Right lobe of liver (tissue), 6 donors: ENCODE data around the gene THEMIS. TPM values are rescaled to one million over a fixed set of nuclear protein-coding genes. Genes with fewer than 3 reads are reported as not detected.
A peak's percentile ranks its signal among the peaks of the same experiment; 100 is the strongest.
"Not testable (repeated sequence)": the region's sequence is repeated elsewhere in the genome, so short reads cannot be mapped to it uniquely, and the experiment has no call there.

Experiments
- ATAC-seq, 4 donors: fragments of 200-7000 bp; cut with Tn5 transposase; one replicate each; pipeline ENCODE4 v1.9.1; 2020; ENCODE audit warnings: mild to moderate bottlenecking in 4 of 4, moderate library complexity in 4 of 4
- DNase-seq, 3 donors: peaks; one replicate each; pipeline ENCODE4 v3.0.0-alpha.2; 2020
- H3K27ac ChIP-seq, 3 donors: fragments of 200-600 bp; one replicate each; pipeline ENCODE4 v1.8.0; 2022
- H3K27me3 ChIP-seq, 2 donors: fragments of 200-600 bp; one replicate each; pipeline ENCODE4 v1.8.0; 2022
- H3K36me3 ChIP-seq, 4 donors: fragments of 200-600 bp; sonication (generic) in 1 of 4; one replicate each; pipeline versions ENCODE4 v1.5.1 to v1.8.0; 2017 to 2022; ENCODE audit warnings: control low read depth in 1 of 4
- H3K4me1 ChIP-seq, 4 donors: fragments of 200-600 bp; sonication (generic) in 1 of 4; one replicate each; pipeline versions ENCODE4 v1.5.1 to v1.8.0; 2017 to 2022; ENCODE audit warnings: control low read depth in 1 of 4
- H3K4me3 ChIP-seq, 3 donors: fragments of 200-600 bp; one replicate each; pipeline ENCODE4 v1.8.0; 2022
- H3K9me3 ChIP-seq, 4 donors: fragments of 200-600 bp; sonication (generic) in 1 of 4; one replicate each; pipeline versions ENCODE4 v1.5.1 to v1.8.0; 2017 to 2022; ENCODE audit warnings: control low read depth in 1 of 4
- POLR2A ChIP-seq: fragments of 450-650 bp; IDR thresholded peaks from one replicate; pipeline ENCODE4 v1.6.1; 2017; ENCODE audit warnings: antibody characterized with exemption, mild to moderate bottlenecking
- WGBS: methylation state at CpG from one replicate; pipeline ENCODE4 v1.1.6; 2018; ENCODE audit warnings: low coverage, low lambda C conversion rate; ENCODE audit not compliant: insufficient coverage; ENCODE audit errors: missing lambda C conversion rate; 5-methylcytosine and 5-hydroxymethylcytosine counted together
- intact Hi-C, 2 donors: fragments of 100-400 bp; cut with DNase I; formaldehyde crosslinking; loops; one replicate each; pipeline versions ENCODE4 v1.11.2 to v1.14.1; 2022
- total RNA-seq, 6 experiments: library from RNA; depleted of rRNA in 2 of 6; stranded (reverse); fragments of >200 nt in 2 of 6; fragmentation: NEBNext Ultra II Directional in 3 of 6; extraction: Animal tissue kit (Norgen Biotek cat#: 25700) in 3 of 6; gene quantifications; one replicate each; pipeline versions ENCODE4 v1.1.0 to v1.2.4, GENCODE V29; 2016 to 2023
- TF ChIP-seq, protein P1 (sequence below), 4 donors: fragments of 200-600 bp in 3 of 4; fragments of 450-650 bp in 1 of 4; IDR thresholded peaks; one replicate each; pipeline versions ENCODE4 v1.5.1 to v1.8.0; 2016 to 2022; ENCODE audit warnings: antibody characterized with exemption in 4 of 4, mild to moderate bottlenecking in 2 of 4
- donor health status: DM: no; HTN: yes; CAD: no.
- donor health status: DM: no; HTN: no; CAD: no.
- donor health status: DM: no; HTN: no; CAD: no.
- donor health status: DM: no; HTN: yes; CAD: no.
- donor health status: DM: no; HTN: yes; CAD: no.

THEMIS gene
- total RNA-seq, 6 experiments from 2014 or later: 0.09 to 0.61 (median 0.17) TPM; not detected in 1

DNA sequence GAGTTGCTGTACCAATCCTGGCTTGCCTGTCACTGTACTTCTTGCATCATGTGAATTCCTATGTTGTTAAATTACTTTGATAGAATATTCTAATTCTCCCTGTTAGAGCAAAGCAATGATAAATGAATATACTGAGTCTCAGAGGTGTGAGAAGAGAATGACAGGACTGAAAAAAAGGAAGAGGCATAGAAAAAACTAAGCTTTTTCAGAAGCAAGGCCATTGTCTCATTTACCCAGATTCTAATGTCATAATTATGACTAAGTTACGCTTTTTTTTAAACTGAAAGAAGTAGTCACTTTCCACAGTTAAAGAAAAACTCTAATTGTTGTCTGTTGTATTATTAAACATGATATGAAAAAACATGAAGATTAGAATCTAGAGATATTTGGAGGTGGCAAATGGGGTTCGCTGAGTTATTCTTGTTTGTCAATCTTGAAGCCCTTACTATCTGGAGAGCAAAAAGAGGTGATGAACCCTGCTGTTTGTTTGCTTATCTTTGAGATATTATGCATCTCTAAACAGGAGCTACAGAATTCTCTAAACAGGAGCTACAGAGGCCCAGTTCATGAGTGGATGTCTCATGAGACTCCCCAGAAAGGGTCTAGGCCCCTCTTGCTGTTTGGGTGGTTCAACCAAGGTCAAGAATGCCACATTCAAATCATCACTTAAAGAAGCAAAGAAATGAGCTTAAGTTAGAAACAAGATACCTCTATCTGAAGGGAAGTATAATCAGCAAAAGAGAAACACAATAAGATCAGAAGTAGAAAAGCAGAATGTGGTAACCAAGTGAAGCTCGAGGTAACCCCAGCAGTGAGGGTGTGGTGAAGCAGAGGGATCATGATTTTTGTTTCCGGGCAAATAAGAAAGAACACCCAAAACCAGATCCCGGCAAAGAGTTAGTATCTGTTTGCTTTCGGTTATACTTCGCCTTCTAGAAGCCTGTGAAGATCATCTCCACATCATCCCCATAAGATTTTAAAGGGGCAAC, 33.3 kb upstream of the THEMIS start:
- peak in 1 of 4 donors; percentile 18 for ATAC-seq
- H3K27ac ChIP-seq: no peak overlapping the region

DNA sequence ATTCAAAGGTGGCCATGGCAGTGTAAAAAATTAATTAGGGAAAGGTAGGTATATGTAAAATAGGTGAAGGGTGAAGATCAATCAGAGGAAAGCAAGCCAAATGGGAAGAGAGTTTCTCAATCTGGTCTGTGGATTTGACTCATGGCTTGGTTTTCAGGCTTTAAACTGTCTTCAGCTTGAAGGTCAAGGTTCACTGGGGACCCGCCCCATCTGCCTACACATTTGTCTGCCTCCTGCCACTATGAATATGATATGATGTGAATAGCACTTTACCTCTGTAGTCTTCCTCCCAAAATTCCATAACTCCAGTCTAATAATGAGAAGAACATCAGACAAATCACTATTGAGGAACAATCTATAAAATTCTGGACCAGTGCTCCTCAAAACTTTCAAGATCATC, 32.3 kb upstream of the THEMIS start:
- no peak overlapping the region for H3K4me3 ChIP-seq
- intact Hi-C loops: no loop called here
- no peaks in the 10 kb centered on the region for H3K27me3 ChIP-seq
- H3K27ac ChIP-seq: no peak overlapping the region
- peaks cover 0 to 9% (median 0%) of the 10 kb centered on the region in 4 donors for H3K9me3 ChIP-seq
- H3K36me3 ChIP-seq: no peaks in the 10 kb centered on the region
- DNase-seq: no peak
- no peak for ATAC-seq
- no peaks in the 10 kb centered on the region for H3K4me1 ChIP-seq
- TF ChIP-seq, protein P1, sequence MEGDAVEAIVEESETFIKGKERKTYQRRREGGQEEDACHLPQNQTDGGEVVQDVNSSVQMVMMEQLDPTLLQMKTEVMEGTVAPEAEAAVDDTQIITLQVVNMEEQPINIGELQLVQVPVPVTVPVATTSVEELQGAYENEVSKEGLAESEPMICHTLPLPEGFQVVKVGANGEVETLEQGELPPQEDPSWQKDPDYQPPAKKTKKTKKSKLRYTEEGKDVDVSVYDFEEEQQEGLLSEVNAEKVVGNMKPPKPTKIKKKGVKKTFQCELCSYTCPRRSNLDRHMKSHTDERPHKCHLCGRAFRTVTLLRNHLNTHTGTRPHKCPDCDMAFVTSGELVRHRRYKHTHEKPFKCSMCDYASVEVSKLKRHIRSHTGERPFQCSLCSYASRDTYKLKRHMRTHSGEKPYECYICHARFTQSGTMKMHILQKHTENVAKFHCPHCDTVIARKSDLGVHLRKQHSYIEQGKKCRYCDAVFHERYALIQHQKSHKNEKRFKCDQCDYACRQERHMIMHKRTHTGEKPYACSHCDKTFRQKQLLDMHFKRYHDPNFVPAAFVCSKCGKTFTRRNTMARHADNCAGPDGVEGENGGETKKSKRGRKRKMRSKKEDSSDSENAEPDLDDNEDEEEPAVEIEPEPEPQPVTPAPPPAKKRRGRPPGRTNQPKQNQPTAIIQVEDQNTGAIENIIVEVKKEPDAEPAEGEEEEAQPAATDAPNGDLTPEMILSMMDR (IDR thresholded peaks at IDR 0.05): no peak
- no peak for TF ChIP-seq POLR2A
- 67% methylated on average over 1 of the region's 1 CpG for WGBS

More for the DNA sequence above, 33.3 kb upstream of the THEMIS start:
- no peak for DNase-seq
- no peak overlapping the region for H3K4me3 ChIP-seq
- intact Hi-C loops: no loop called here
- H3K36me3 ChIP-seq: no peaks in the 10 kb centered on the region
- no peaks in the 10 kb centered on the region for H3K4me1 ChIP-seq
- TF ChIP-seq, protein P1 (IDR thresholded peaks at IDR 0.05): no peak
- TF ChIP-seq POLR2A: no peak
- H3K9me3 ChIP-seq: peaks cover 0 to 9% (median 0%) of the 10 kb centered on the region in 4 donors
- 83% methylated on average over 7 of the region's 7 CpGs for WGBS
- H3K27me3 ChIP-seq: no peaks in the 10 kb centered on the region

DNA sequence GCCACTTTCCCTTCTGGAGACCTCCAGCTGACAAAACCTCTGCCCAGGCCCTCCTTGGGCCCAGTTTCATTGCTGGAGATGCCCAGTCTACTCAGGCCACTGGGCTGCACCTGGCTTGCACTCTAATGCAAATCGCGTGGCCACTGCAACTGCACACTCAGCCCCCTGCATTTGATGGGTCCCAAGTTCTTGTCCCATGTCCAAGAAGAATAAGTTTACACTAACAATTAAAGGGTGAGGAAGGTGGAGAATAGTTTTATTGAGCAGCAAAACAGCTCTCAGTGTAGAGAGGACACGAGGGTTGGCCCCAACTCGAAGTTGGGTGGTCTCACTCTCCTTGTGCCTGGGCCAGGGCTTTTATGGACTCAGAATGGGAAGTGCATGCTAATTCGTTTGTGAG, 31.9 kb upstream of the THEMIS start:
- Histone ChIP-seq H3K4me1 (no peaks in the 10 kb centered on the region), H3K27me3 (no peaks in the 10 kb centered on the region), H3K9me3 (peaks cover 0 to 9% (median 0%) of the 10 kb centered on the region in 4 donors), H3K27ac (no peak overlapping the region), H3K4me3 (no peak overlapping the region), H3K36me3 (no peaks in the 10 kb centered on the region)
- TF ChIP-seq, protein P1 (IDR thresholded peaks at IDR 0.05): no peak
- TF ChIP-seq POLR2A: no peak
- no peak for DNase-seq
- 60% methylated on average over 5 of the region's 5 CpGs for WGBS
- intact Hi-C loops: no loop called here
- no peak for ATAC-seq

DNA sequence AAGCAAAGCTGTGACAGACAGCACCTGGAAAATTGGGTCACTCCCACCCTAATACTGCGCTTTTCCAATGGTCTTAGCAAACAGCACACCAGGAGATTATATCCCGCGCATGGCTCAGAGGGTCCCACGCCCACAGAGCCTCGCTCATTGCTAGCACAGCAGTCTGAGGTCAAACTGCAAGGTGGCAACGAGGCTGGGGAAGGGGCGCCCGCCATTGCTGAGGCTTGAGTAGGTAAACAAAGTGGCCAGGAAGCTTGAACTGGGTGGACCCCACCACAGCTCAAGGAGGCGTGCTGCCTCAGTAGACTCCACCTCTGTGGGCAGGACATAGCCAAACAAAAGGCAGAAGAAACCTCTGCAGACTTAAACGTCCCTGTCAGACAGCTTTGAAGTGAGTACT, 25.6 kb upstream of the THEMIS start:
- 80% methylated on average over 3 of the region's 10 CpGs for WGBS
- H3K27ac ChIP-seq, H3K4me3 ChIP-seq, H3K9me3 ChIP-seq, intact Hi-C loops, ATAC-seq, H3K36me3 ChIP-seq, H3K27me3 ChIP-seq, DNase-seq, H3K4me1 ChIP-seq: not testable (repeated sequence)

DNA sequence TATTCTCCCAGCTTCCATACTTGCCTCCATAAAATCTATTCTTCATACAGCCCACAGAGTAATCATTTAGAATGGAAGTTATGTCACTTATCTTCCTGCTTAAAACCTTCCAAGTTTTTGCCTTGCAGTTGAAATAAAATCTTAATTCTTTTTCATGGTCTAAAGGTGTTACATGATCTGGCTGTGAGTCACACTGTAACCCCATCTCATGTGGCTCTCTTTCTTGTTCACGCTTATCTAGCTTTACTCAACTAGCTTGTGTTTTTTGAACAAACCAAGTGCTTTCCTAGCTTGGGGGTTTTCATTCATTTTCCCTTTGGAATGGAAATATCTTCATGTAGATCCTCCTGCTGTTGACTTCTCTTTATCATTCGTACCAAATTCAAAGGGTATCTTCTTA, 23.6 kb upstream of the THEMIS start:
- Histone ChIP-seq H3K4me3 (no peak overlapping the region), H3K36me3 (no peaks in the 10 kb centered on the region), H3K27me3 (no peaks in the 10 kb centered on the region), H3K27ac (no peak overlapping the region), H3K9me3 (no peaks in the 10 kb centered on the region), H3K4me1 (no peaks in the 10 kb centered on the region)
- no peak for TF ChIP-seq POLR2A
- TF ChIP-seq, protein P1 (IDR thresholded peaks at IDR 0.05): no peak
- no peak for ATAC-seq
- WGBS: 61% methylated on average over 2 of the region's 2 CpGs
- DNase-seq: no peak
- intact Hi-C loops: no loop called here
